Bronchial epithelial cell (primary cell): ENCODE results near the gene CTDSP2. TPM values are rescaled to one million over a fixed set of nuclear protein-coding genes. Genes with fewer than 3 reads are reported as not detected.

Experiments used
- DNase-seq: peaks from one replicate; pipeline ENCODE4 v3.0.0-alpha.2; 2010; ENCODE audit warnings: low read depth
- FAIRE-seq: peaks from 2 replicates; lab custom pipeline; 2011; peaks lifted over from hg19 to GRCh38; lab: Jason Lieb, UNC
- H3K27me3 ChIP-seq: 2 replicates; pipeline ENCODE4 v1.5.1; 2011; ENCODE audit warnings: low read length; ENCODE audit not compliant: control insufficient read depth, insufficient read depth
- H3K36me3 ChIP-seq: 2 replicates; pipeline ENCODE4 v1.5.1; 2011; ENCODE audit warnings: low read length; ENCODE audit not compliant: control insufficient read depth, insufficient read depth
- H3K4me3 ChIP-seq: 2 replicates; pipeline ENCODE4 v1.5.1; 2011; ENCODE audit warnings: mild to moderate bottlenecking, low read depth, low read length, control low read depth
- CTCF ChIP-seq: IDR thresholded peaks from 2 replicates; pipeline ENCODE4 v1.5.1; 2011; ENCODE audit warnings: mild to moderate bottlenecking, moderate library complexity, low read length, control low read depth, inconsistent platforms; ENCODE audit not compliant: insufficient read depth, severe bottlenecking
- total RNA-seq: library from RNA; depleted of rRNA; stranded (reverse); fragments of >200 nt; gene quantifications from 2 replicates; pipeline ENCODE4 v1.2.1, GENCODE V29; 2014

CTDSP2 gene
- total RNA-seq, 1 donor from 2014 or later: 36.3 TPM

- no peak for TF ChIP-seq CTCF
- Histone ChIP-seq H3K4me3 (no peak overlapping the region), H3K27me3 (no peaks in the 10 kb centered on the region), H3K36me3 (no peaks in the 10 kb centered on the region)
- no peak for FAIRE-seq
- no peak for DNase-seq
These were observed 5.1 kb downstream of the CTDSP2 start for GRCh38 chr12:57841445-57841844.

- DNase-seq: no peak
- Histone ChIP-seq H3K27me3 (no peaks in the 10 kb centered on the region), H3K4me3 (no peak overlapping the region), H3K36me3 (no peaks in the 10 kb centered on the region)
- no peak for TF ChIP-seq CTCF
- no peak for FAIRE-seq
These were observed 5.8 kb downstream of the CTDSP2 start for GRCh38 chr12:57840726-57841125.

- H3K4me3 ChIP-seq: no peak overlapping the region
- no peak for FAIRE-seq
- TF ChIP-seq CTCF: no peak
- H3K27me3 ChIP-seq: no peaks in the 10 kb centered on the region
- no peak for DNase-seq
- no peaks in the 10 kb centered on the region for H3K36me3 ChIP-seq
These were observed 6.5 kb downstream of the CTDSP2 start for GRCh38 chr12:57839996-57840395.

- H3K4me3 ChIP-seq: no peak overlapping the region
- DNase-seq (no peak), FAIRE-seq (no peak)
- H3K36me3 ChIP-seq: no peaks in the 10 kb centered on the region
- TF ChIP-seq CTCF: no peak
- H3K27me3 ChIP-seq: no peaks in the 10 kb centered on the region
These were observed 7.8 kb downstream of the CTDSP2 start for GRCh38 chr12:57838594-57839302.

GRCh38 chr12:57837864-57838562 lies 8.5 kb downstream of the CTDSP2 start:
- H3K27me3 ChIP-seq: no peaks in the 10 kb centered on the region
- DNase-seq: peak; percentile 66
- H3K4me3 ChIP-seq: no peak overlapping the region
- TF ChIP-seq CTCF: no peak
- H3K36me3 ChIP-seq: no peaks in the 10 kb centered on the region
- no peak for FAIRE-seq
